NCI-H446 (cell line): Measurements from ENCODE around the gene KATNBL1.
"Not testable (repeated sequence)": the region's sequence is repeated elsewhere in the genome, so short reads cannot be mapped to it uniquely, and the experiment has no call there.

ENCODE experiments used
- DNase-seq, 2 experiments: peaks; one replicate each; lab custom pipeline; 2025; lab: John Stamatoyannopoulos, UW

KATNBL1 gene

GRCh38 chr15:34203305-34203704 lies 6.6 kb downstream of the KATNBL1 start:
- DNase-seq = no peak

GRCh38 chr15:34193272-34193671 lies 16.6 kb downstream of the KATNBL1 start:
- DNase-seq = not testable (repeated sequence)

- no peak for DNase-seq
Measured at GRCh38 chr15:34188711-34189110, 21.2 kb downstream of the KATNBL1 start.

- no peak for DNase-seq
Measured at GRCh38 chr15:34185666-34186065, 24.2 kb downstream of the KATNBL1 start.

- DNase-seq = no peak
Measured at GRCh38 chr15:34182942-34183341, 27.0 kb downstream of the KATNBL1 start.

GRCh38 chr15:34179234-34179633 lies 30.7 kb downstream of the KATNBL1 start:
- DNase-seq = no peak

- not testable (repeated sequence) for DNase-seq
Measured at GRCh38 chr15:34165987-34166573, 43.8 kb downstream of the KATNBL1 start.

GRCh38 chr15:34161329-34161963 lies 48.5 kb downstream of the KATNBL1 start:
- DNase-seq = no peak

- no peak for DNase-seq
Measured at GRCh38 chr15:34160735-34161134, 49.2 kb downstream of the KATNBL1 start.

- no peak for DNase-seq
Measured at GRCh38 chr15:34158355-34158754, 51.5 kb downstream of the KATNBL1 start.

GRCh38 chr15:34155859-34156258 lies 54.0 kb downstream of the KATNBL1 start:
- no peak for DNase-seq

GRCh38 chr15:34154725-34155204 lies 55.1 kb downstream of the KATNBL1 start:
- no peak for DNase-seq

GRCh38 chr15:34147371-34148140 lies 62.3 kb downstream of the KATNBL1 start:
- no peak for DNase-seq

GRCh38 chr15:34133511-34133910 lies 76.4 kb downstream of the KATNBL1 start:
- no peak for DNase-seq

- DNase-seq = no peak
Measured at GRCh38 chr15:34132881-34133280, 77.0 kb downstream of the KATNBL1 start.

- DNase-seq = no peak
Measured at GRCh38 chr15:34128898-34129297, 81.0 kb downstream of the KATNBL1 start.

GRCh38 chr15:34126522-34126921 lies 83.4 kb downstream of the KATNBL1 start:
- DNase-seq = no peak

GRCh38 chr15:34125945-34126344 lies 84.0 kb downstream of the KATNBL1 start:
- DNase-seq = no peak

- no peak for DNase-seq
Measured at GRCh38 chr15:34124651-34125050, 85.2 kb downstream of the KATNBL1 start.

GRCh38 chr15:34122771-34123183 lies 87.1 kb downstream of the KATNBL1 start:
- DNase-seq = no peak

- DNase-seq = not testable (repeated sequence)
Measured at GRCh38 chr15:34121786-34122185, 88.1 kb downstream of the KATNBL1 start.

GRCh38 chr15:34120420-34120819 lies 89.5 kb downstream of the KATNBL1 start:
- DNase-seq = not testable (repeated sequence)

GRCh38 chr15:34119291-34119690 lies 90.6 kb downstream of the KATNBL1 start:
- DNase-seq = peak in 1 of 2 experiments; percentile 9
